ENCODE measurements around the gene GAS2.

GAS2 gene

DNA sequence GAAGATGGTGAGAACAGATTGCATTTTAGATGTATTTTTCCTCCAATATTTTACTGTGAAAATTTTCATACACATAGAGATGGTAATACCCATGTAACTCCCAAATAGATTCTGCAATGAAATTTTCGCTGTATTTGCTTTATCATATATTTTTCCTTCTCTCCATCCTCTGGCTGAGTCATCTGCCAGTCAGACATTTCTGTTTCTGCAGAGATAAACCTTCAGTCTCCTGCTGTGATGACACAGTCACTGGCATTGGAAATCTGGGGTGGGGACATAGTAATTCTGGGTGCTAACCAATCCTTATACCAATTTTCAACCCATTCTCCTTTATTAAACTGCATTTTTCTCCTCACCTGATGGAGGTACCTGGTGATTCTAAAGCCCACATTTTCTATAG is 129.5 kb downstream of the GAS2 start:
- no peak for DNase-seq

DNA sequence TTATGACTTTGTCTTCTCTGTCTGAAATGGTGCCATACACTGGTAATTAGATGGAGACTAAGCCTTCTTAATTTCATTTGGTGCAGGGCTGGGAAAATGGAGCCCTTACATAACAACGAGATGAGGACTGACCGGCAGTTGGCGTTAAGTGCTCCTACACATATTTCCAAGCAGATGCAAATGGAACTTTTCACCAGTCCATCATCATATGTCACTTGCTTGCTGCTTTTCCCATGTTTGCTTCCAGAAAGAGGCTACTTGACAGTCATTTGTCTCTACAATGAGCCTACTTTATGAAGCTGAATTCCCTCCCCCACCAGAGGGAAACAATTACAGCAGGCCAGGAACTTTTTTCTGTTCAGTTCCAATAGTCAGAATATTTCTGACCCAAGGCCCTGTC is 130.6 kb downstream of the GAS2 start:
- DNase-seq: no peak

DNA sequence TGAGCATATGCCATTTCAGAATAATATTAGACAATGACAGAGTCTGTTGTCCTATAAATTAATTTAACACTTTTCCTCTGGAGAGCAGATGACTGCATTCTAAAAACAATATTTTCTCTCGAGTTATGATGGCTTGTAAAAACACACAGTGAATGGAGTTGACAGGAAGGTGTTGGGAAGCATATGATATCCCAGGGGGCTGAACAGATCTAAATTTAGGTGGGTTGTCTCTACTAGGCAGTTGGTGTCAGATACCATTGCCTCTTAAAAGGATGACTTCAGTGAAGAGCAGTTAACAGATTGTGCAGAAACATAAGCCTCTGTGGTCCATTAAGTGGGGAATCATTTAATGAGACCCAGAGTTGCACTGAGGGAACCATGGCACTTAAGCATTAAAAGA is 132.5 kb downstream of the GAS2 start:
- DNase-seq: no peak

DNA sequence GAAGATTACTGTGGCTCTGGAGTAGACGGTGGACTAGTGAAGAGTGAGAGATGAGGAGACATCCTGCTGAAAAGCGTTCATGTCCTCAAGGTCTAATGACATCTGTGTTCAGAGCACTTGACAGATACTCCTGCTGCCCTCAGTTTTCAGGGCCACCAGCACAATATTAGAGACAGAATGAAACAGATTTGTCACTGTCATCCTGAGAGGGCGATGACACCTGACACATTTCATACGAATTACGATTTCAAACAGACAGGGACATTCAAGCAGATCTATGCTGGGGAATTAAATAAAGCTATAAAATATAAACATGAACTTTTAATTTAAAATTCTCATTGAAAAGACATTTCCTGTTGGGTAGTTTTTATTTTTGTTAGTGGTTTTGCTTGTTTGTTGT is 134.1 kb downstream of the GAS2 start:
- no peak for DNase-seq

DNA sequence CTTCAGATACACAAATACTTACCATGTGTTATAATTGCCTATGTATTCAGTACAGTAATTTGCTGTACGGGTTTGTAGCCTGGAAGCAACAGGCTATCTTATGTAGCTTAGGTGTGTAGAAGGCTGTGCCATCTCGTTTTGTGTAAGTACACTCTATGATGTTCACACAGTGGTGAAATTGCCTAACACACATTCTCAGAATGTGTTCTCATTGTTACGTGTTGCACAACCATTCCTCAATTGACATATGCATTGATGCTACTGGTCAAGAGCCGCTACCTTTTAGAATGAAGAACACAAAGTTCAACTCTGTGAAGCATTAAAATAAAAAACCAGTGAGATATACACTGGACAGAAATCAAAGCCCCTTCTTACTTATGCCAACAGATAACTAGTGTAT is 136.4 kb downstream of the GAS2 start:
- DNase-seq: no peak

DNA sequence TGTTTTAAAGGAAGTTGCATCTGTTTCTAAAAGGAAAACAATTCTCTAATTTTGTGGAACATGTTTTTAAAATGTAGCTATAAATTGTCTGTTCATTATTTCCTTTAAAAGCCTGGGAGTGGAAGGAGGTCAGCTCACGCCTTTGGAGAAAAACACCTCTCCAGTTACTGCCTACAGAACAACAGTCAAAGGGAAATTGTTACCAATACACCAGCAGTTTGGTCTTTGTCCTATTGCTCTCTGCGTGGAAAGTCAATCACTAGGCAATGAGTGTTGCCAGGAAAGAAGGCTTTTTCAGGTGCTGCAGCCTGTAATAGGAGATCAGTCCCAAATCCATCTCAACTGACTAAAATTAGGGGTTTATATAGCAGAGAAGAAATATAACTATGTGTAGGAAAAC is 141.0 kb downstream of the GAS2 start:
- DNase-seq: no peak

DNA sequence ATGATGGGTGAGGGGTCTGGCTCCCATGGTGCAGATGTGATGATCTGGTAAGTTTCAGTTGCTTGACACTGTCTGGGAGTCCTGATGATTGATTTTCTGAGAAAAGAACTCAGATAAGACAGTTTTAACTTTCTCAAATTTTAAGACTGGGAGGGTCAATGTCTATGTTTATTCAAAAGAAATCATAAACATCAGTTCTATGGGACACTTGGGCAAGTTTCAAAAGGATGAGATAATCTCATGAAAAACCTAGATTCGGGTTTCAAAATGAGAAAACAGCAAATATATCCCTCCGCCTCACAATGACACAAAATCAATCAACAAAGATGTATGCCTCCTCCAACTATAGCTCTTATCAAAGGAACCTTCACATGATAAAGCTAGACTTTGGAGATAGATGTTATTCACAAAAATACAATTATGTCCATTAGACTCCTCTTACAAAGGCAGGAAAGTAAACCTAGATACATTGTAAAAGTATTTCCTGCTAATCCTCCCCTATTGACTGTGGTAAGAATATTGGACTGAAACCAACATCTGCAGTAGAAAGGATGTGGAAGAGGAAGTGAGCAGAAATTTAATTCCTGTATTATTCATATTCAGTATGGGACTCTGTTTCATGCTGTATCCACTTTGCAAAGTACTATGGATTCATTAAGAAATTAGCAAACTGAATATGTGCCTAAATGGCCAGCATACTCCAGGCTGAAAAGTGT is 141.6 kb downstream of the GAS2 start:
- DNase-seq: no peak

DNA sequence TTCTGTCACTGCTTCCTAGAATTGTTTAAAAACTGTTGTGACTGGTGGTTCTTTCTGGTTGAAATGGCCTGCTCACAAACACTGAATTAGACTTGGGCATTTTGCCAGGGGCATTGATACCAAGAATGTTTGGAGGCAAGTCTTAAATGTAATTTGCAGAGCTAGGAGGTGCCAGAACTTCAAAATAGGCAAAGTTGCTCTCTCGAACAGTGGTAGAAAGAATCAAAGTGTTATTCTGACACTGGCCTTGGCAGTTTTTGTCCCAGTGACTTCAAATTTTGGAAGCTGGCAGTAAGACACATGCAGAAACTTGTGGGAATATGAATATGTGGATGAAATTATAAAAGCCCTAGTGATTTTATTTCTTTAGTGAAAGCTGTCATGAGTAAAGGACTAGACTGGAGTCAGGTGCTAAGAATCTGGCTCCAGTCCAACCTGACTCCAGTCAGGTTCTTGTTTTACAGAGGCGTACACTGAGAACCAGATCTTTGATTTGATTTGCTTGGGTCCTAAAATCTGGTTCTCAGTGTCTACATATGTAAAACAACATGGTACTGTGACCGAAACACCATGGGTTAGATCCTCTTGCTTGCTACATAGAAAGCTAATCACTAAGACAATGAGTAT is 142.3 kb downstream of the GAS2 start:
- DNase-seq: no peak

DNA sequence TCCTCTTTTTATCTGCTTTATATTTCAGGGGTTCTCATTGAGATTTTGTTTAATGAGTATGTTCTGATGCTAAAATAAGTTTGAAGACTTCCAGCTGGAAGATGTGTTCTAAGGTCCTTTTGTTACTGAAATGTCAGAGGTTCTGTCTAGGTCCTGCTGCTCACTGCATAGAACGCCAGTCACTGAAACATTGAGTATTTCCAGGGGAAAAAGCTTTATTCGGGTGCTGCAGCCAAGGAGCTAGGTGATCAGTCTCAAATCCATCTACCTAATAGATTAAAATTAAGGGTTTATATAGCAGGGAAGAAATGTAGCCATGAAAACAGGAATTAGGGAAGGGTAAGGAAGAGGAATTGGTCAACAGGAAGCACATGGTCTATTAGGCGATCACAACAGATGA is 143.5 kb downstream of the GAS2 start:
- DNase-seq: no peak

DNA sequence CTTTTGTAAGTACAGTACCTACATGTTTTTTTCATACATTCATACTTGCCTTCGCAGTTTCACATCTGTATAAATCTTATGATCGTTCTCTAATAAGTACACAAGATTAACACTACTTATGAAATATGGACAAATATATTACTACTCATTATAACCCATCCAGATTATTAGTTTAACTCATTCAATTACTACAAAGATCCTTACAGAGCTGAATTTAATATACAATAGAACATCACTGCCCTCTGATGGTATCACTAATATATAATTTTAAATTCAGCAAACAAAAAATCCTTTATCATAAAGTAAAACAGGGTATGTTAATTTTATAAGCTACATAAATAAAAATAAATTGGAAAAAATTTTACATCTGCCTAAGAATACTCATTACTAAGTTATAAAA is 155.8 kb downstream of the GAS2 start:
- no peak for DNase-seq

DNA sequence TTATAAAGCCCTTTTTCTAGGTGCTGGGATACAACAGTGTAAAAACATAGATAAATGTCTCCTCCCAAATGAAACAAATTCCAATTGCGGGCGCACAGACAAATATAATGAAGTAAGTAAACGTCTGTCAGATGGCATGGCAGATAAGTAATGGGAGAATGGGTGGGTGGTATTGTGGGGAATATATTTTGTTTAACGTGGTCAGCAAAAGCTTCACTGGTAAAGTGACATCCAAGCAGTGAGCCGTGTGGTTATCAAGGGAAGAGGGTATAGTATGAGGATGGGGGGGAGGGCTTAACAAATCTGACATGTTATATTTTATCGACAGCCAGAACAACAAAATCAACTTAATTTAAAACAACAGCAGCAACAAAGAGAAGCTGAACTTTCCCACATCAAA is 162.0 kb downstream of the GAS2 start:
- DNase-seq: no peak

DNA sequence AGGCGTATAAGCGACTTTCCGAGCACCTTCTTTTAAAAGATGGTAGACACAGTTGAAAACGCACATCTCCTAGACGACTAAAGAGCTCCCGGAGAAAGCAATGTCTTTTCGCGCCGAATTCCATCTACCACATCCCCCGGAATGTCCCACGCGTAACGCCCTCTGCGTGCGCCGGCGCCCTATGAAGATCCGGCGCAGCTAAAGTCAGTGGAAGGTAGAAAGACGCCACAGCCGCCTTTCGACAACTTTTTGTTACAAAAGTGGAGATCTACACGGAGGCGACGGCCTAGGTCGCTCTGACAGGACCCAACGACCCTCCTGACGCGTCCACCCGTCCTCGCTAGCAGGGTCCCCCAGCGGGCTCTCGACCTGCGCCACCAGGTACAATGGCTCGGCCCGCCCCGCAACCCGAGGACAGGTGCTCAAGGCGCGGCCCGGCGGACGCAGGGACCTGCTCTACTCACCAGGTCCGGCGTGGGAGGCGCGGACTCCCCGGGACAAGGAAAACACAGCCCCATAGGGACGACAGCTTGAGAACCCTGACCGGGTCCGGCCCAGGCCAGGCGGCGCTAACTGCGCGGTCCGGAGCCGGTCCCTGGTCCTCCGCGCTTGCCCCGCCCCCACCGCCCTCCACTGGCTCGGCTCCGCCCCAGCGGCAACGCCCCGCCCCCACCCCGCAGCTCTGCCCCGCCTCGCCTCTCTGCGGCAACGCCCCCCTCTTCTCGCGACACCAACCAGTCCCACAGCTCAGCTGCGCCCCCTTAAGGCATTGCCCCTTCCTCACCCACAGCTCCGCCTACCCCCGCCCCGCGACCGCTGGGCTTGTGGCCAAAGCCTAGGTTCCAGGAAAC is 163.0 kb downstream of the GAS2 start, which contains the start of gene SVIP:
Gene SVIP, minus strand, starts transcription at position 571 of the 851 bp plus-strand sequence. Its CDS starts 53 bp downstream, at position 518.
- peak; percentile 97 for DNase-seq

DNA sequence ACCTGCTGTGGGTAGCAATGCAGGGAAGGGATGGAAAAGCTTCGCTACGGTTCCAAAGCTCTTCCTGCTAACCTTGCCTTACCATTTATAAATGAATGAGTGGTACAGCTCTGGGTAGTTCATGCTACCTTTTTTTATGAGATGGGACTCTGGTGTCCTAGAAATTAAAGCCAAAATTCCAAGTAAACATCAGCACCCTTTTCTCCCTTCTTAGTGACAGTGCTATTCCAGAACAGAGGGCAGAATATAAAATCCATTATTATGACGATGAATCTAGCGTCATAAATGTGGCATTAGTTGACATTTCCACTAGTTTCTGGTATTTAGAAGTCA is 163.6 kb downstream of the GAS2 start:
- no peak for DNase-seq

DNA sequence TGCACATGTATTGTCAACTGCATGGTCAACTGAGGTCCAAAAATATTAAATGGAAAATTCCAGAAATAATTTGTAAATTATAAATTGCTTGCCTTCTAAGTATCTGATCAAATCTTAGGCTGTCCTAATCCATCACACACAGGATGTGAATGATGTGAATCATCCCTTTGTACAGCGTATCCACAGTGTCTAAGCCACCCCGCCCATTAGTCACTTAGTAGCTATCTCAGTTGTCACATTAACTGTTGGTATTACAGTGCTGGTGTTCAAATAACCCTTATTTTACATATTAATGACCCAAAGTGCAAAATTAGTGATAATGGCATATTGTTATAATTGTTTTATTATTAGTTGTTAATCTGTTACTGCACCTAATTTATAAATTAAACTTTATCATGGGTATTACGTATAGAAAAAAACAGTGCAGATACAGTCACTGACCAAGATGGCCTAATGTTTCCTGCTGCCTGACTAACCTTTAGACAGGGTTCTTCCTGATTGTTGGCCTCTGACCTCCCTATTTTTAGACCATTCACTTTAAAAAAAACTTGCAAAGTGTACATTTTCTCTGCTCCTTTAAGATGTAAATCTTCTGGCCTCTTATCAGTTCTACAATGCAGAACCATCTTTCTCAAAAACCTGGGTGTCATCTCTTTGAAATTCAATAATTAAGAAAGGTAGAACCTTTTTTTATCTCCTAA is 166.1 kb downstream of the GAS2 start:
- DNase-seq: no peak

DNA sequence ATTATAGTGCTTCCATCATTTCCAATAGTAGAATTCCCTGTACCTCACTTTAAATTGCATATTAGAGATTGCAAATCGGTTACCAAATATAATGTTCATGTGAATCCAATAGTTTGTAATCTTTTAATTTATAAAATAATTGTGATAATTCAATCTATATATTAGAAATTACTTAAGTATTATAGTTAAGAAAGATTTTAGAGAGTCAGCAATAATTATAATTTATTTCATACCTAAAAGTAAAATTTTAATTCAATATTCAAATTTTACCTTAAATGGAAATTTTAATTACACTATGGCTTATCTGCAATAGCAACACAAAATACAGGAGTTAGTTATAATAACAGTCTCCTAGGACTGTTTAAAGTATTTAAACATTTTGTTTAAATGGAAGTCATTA is 180.3 kb downstream of the GAS2 start:
- no peak for DNase-seq

DNA sequence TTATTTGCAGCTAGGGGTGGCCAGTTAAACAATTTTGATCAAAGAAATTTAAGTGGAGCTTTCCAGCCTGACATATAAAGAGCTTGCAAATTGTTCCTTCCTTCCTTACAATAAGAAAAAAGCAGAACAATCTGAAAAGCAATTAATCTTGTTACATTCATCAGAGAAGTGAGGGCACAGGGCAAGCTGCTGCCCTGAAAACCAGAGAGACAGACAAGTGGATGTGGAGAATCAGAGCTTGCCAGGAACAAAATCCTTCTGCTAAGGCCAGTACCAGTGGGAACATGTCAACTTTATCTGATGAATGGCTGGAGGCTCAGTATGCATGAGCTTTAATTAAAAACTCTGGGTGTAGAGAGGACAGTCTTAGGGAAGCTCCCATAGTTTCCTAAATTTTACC is 185.1 kb downstream of the GAS2 start:
- no peak for DNase-seq

DNA sequence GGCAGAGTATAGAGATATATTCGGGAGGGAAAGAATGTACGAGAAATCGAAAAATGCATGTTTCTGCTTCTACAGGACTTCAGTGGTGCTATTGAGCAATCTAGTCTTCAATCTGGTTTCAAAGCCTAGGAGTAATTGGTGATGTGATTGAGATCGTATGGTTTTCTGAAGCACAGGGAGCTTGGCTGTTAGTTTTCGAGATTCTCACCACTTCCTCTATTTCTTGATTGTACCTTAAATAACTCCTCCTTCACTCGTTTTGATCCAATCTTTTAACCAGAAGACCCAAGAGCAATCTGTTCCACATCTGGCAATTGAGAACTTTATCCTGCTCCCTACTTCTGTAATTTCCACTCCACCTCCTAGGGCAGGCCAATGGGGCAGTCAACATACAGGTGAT is 193.3 kb downstream of the GAS2 start:
- no peak for DNase-seq

DNA sequence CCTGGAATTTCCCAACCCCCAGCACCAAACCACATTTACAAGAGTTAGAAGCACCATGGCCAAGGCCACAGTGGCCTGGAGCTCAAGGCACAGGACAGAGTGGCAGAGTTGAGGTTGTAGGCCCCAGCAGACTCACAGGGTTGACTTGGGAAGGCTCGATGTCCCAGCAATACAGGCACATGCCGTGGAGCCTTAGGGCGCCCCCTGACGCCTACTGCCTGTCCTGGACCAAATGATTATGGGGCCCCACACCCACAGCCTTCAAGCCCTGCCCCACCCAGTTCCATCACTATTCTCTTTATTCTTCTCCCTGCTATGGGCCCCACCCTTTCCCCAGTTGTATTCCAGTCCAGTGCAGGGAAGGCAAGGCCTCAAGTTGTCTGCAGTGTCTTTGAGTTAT is 193.8 kb downstream of the GAS2 start, which contains the start of gene CCDC179:
Gene CCDC179, minus strand, starts transcription at position 234 of the 400 bp plus-strand sequence. Its CDS starts 53 bp downstream, at position 181.
- no peak for DNase-seq

All from stimulated activated CD8-positive, alpha-beta memory T cell treated with anti-CD3 and anti-CD28 coated beads, Interleukin-4, amount 100 ng/mL, for 48 hours (primary cell).